Fibroblast of skin of left biceps (primary cell): ENCODE results near the gene PPP1R9A.

Experiments
- DNase-seq, 2 experiments: peaks; one replicate each; pipeline ENCODE4 v3.0.0-alpha.2; 2013; ENCODE audit warnings: low read depth in 2 of 2

The PPP1R9A gene

DNA sequence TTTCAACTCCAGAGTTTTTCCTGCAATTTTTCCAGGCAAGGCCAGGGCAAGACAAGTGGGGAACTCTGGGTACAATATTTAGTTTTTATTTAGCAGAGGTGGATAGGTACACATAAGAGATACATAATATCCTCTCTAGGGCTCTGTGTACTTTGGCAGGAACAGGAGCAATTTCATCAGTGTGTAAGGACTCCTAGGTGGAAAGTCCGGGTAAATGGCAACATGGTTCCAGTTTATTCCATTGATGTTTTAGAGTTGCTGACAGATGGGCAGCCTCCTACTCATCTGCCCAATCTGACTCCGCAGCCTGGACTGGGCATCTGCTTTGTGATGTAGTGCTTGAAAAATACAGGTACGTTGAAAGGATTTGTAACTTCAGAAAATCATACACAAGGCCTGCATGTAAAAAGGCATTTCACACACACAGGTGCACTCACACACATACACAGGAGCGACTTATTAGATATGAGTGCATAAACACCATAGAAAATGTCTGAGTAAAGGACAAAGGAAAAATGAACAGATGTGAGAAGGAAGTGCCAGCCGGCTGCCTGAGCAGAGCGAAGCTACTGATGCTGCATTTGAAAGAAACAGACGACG lies 411.2 kb downstream of the PPP1R9A start:
- DNase-seq = no peak

- no peak for DNase-seq
Measured at GRCh38 chr7:95319570-95319969, 412.2 kb downstream of the PPP1R9A start.

- no peak for DNase-seq
Measured at GRCh38 chr7:95320651-95321050, 413.3 kb downstream of the PPP1R9A start.

GRCh38 chr7:95321720-95322119 lies 414.3 kb downstream of the PPP1R9A start:
- DNase-seq = no peak

DNA sequence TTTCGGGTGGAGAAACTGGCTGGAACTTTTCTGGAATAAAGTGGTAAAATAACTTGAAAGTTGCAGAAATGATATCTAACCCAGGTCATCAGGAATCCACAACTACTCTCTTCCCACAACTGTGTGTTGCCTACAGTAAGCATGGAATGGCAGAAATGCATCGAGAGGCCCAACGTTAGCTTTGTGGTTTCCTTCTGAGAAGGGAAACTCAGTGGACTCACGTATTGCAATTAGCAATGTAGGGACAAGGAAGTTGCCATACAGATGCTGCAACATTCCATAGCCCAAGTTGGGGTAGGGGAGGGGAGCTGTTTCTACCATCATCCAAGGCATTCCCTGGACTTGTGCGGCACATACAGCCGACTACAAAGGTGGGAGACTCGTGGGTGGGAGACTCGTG lies 415.0 kb downstream of the PPP1R9A start:
- peak; percentile 41 to 45 for DNase-seq

DNA sequence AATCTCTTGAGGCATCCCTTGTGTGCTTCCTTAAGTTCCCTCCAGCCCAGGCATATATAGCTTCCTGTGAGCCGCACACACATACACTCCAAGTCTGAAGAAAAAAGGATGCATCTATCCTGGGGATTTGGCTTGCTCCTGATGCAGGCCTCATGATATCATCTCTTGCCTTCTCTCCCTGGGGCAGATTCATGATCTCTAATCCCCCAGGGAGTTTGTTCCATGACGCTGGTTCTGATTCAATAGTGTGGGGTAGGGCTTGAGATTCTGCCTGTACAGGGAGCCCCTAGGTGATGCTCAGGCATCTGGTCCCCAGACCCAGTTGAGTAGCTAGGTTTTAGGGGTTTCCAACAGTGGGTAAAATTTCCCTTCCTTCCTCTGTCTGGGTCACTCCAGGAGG lies 415.5 kb downstream of the PPP1R9A start:
- DNase-seq = no peak

- no peak for DNase-seq
Measured at GRCh38 chr7:95323410-95324129, 416.2 kb downstream of the PPP1R9A start.

DNA sequence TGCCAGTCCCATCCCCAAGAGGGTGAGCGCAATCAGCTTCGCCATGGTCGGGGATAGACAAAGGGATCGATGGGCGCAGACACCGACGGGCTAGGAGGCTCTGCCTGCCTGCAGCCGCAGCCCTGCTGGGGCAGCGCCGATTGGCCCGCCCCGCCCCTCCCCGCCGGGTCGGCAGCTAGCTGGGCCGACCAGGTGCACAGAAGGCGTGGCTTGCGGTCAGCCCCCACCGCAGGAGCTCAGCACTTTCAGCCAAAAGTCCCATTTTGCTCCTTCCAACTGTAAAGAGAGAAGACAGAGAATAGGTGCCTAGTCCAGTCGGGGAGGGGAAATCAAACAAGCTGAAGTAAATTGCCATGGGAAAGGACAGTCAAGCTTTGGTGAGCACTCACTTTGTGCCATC lies 417.0 kb downstream of the PPP1R9A start, which contains the start of gene PON1:
Gene PON1 (minus strand): TSS at position 102 of the 400 bp plus-strand sequence. CDS start 57 bp downstream, at position 45.
- no peak for DNase-seq

DNA sequence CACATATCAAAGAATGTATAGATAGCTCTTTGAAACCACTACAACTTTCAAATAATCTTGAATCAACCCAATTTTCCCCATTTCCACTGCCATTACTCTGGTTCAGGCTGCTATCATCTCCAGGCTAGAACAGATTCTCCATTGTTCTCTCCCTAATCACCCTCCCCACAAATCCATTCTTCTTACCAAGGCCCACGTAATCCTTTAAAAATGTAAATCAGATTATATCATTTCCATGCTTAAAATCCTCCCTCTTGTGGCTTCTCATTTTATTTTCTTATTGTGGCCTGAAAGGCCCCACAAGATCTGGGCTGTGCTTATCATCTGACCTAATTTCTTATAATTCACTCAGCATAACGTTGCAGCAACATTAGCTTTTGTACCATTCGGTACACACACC lies 420.0 kb downstream of the PPP1R9A start:
- no peak for DNase-seq

DNA sequence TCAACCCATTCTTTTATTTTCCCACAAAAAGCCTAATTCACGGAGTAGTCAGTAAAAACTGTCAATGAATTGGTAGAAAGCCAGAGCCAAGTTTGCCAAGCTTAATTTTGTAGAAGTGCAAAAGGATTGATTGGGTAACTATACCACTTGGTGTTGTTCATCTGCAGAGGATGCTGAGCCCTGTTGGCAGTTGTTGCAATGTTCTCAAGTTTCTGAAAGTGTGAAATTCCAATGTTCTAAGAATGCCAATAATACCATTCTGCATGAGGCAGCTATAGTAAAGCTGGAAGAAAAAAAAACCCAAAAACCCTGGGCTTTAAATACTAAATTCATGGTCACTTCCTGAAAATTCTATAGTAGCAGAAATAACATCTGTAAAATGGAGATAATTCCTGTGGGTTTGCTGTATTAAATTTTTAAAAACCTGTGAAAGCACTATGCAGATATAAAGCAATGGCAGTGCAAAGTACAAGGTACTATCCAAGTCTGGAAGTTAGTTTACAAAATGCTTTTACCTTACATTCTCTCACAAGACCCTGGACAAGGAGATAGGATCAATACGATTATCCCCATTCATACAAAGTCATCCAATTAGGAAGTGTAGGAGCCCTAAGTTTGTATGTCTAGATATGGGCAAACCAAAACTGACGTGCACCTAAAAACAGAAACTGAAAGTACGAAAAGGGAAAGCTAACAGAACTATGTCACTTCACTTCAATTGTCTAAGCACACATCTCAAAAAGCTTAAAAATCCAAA lies 423.0 kb downstream of the PPP1R9A start:
- peak; percentile 50 to 52 for DNase-seq

GRCh38 chr7:95330961-95331337 lies 423.6 kb downstream of the PPP1R9A start:
- no peak for DNase-seq

- DNase-seq = peak in 1 of 2 experiments; percentile 5
Measured at GRCh38 chr7:95334447-95334846, 427.1 kb downstream of the PPP1R9A start.

- peak; percentile 94 to 95 for DNase-seq
Measured at GRCh38 chr7:95335093-95335492, 427.7 kb downstream of the PPP1R9A start.

- DNase-seq = no peak
Measured at GRCh38 chr7:95338832-95339231, 431.4 kb downstream of the PPP1R9A start.

GRCh38 chr7:95340491-95340890 lies 433.1 kb downstream of the PPP1R9A start:
- DNase-seq = no peak

GRCh38 chr7:95342029-95342428 lies 434.6 kb downstream of the PPP1R9A start:
- no peak for DNase-seq

DNA sequence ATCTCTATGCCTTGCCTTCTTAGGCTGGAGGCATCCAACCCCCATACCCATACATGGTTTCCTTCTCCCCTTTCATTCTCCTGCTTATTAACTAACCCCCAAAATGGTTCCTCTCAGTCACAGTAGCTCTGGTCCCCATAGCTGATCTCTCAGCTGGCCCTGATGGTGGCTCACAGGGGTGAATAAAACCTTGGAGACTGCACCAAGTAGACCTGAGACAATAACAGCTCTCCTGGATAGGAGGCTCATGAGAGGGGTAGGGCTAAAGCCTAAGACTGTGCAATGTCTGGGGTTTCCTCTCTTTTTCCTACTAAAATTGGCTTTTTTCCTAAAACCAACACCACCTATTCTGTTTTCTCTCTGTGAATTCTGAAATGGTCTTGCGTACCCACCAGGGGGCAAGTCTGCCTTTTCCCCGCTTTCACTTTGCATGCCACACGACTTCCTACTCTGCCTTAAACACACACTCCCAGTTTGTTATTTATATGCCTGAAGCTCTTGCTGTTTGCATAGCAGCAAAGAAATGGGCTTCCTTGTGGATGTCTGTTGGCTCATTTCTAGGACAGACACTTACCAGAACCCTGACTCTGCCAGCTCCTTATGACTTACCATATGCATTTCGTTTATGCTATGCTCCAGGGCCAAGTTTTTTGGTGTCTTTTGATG lies 435.4 kb downstream of the PPP1R9A start:
- DNase-seq = no peak
